Muscle of leg (tissue), 16 donors: Measurements from ENCODE around the gene DGKK. TPM values are rescaled to one million over a fixed set of nuclear protein-coding genes. Genes with fewer than 3 reads are reported as not detected.

Source experiments
- DNase-seq: peaks from one replicate; pipeline ENCODE4 v3.0.0; 2013
- H3K27ac ChIP-seq: one replicate; pipeline ENCODE4 v1.5.1; 2013; ENCODE audit warnings: mild to moderate bottlenecking, low read length, control low read depth
- H3K27me3 ChIP-seq: one replicate; pipeline ENCODE4 v1.6.1; 2013; ENCODE audit warnings: low read length; ENCODE audit not compliant: control insufficient read depth, insufficient read depth
- H3K36me3 ChIP-seq: one replicate; pipeline ENCODE4 v1.6.1; 2013; ENCODE audit warnings: low read length; ENCODE audit not compliant: control insufficient read depth, insufficient read depth
- H3K4me1 ChIP-seq: one replicate; pipeline ENCODE4 v1.6.1; 2013; ENCODE audit warnings: low read length; ENCODE audit not compliant: control insufficient read depth, insufficient read depth
- H3K4me3 ChIP-seq: one replicate; pipeline ENCODE4 v1.5.1; 2013; ENCODE audit warnings: low read length, control low read depth
- H3K9me3 ChIP-seq: replicated peaks from 2 replicates; pipeline ENCODE4 v1.6.1; 2013; ENCODE audit warnings: low read depth, low read length; ENCODE audit not compliant: control insufficient read depth
- WGBS: methylation state at CpG from one replicate; pipeline ENCODE4 v1.1.5; 2013; ENCODE audit warnings: missing lambda C conversion rate; ENCODE audit not compliant: insufficient coverage; 5-methylcytosine and 5-hydroxymethylcytosine counted together
- long read RNA-seq, 11 donors: transcript quantifications; one replicate each; lab custom pipeline, GENCODE V29; 2026
- polyA plus RNA-seq, 8 donors: library from polyadenylated mRNA; unstranded; fragments of 120-200 nt; gene quantifications; one replicate each; pipeline versions ENCODE4 v1.2.1 to v1.2.3, GENCODE V29; 2013; ENCODE audit warnings: inconsistent platforms in 1 of 8, low replicate concordance in 1 of 8; ENCODE audit not compliant: insufficient read length in 8 of 8, insufficient read depth in 1 of 8
- total RNA-seq: library from RNA; stranded (reverse); fragments of 120-200 nt; gene quantifications from one replicate; pipeline ENCODE4 v1.2.4, GENCODE V29; 2013

DGKK gene, protein sequence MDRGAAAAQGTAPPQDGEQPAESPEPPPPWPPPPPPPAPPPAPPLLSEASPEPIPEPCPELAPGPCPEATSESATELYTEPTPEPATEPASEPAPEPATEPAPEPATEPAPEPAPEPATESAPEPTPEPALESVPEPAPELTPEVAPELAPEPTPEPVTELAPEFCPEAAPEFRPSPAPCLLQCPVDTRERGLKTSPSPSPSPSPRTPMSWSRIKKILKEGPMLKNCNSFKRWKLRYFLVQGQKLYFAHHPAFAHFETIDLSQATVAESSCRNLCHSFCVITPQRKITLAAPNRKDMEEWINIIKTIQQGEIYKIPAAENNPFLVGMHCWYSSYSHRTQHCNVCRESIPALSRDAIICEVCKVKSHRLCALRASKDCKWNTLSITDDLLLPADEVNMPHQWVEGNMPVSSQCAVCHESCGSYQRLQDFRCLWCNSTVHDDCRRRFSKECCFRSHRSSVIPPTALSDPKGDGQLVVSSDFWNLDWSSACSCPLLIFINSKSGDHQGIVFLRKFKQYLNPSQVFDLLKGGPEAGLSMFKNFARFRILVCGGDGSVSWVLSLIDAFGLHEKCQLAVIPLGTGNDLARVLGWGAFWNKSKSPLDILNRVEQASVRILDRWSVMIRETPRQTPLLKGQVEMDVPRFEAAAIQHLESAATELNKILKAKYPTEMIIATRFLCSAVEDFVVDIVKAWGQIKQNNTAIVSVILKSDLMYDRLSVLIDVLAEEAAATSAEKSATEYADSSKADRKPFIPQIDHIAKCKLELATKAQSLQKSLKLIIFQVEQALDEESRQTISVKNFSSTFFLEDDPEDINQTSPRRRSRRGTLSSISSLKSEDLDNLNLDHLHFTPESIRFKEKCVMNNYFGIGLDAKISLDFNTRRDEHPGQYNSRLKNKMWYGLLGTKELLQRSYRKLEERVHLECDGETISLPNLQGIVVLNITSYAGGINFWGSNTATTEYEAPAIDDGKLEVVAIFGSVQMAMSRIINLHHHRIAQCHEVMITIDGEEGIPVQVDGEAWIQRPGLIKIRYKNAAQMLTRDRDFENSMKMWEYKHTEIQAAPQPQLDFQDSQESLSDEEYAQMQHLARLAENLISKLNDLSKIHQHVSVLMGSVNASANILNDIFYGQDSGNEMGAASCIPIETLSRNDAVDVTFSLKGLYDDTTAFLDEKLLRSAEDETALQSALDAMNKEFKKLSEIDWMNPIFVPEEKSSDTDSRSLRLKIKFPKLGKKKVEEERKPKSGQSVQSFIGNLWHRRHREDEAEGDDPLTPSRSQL
- not detected for total RNA-seq
- under 1 TPM in 2 of 8 donors, not detected in 6; 0.01 to 0.03 TPM for polyA plus RNA-seq
- long read RNA-seq, donor 1: 0 reads
- long read RNA-seq, donor 2: 0 reads
- long read RNA-seq, donor 3: 0 reads
- long read RNA-seq, donor 4: 0 reads
- long read RNA-seq, donor 5: 0 reads
- long read RNA-seq, donor 6: 0 reads
- long read RNA-seq, donor 7: 0 reads
- long read RNA-seq, donor 8: 0 reads
- long read RNA-seq, donor 9: 0 reads
- long read RNA-seq, donor 10: 0 reads
- long read RNA-seq, donor 11: 0 reads

DNA sequence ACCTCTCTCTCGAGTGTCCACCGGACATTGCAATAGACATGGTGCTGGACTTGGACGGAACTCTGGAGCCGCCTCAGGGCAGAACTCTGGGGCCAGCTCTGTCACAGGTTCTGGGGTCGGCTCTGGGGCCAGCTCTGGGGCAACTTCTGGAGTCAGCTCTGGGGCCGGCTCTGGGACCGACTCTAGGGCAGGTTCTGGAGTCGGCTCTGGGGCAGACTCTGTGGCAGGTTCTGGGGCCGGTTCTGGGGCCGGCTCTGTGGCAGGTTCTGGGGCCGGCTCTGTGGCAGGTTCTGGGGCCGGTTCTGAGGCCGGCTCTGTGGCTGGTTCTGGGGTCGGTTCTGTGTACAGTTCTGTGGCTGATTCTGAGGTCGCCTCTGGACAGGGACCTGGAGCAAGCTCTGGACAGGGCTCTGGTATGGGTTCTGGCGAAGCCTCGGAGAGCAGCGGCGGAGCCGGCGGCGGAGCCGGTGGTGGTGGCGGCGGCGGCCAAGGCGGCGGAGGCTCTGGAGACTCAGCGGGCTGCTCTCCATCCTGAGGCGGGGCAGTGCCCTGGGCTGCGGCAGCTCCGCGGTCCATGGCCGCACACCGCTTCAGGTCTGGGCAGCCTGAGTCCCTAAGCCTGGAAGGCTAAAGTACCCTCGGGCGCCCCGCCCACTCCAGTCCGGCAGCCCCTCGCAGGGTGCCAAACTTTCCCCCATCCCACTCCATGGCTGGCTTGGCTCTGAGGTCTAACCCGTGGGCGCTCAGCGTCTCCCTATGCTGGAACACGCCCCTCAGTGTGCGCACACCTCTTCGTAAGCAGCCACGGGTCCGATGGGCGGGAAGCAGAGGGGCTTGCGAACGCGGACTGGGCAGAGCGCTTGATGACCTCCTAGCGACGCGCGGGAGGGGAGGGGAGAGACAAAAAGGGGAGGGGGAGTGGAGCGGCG, at the start of gene DGKK:
Gene DGKK, minus strand, starts transcription at position 723 of the 929 bp plus-strand sequence. Its CDS starts 147 bp downstream, at position 576.
- Histone ChIP-seq H3K4me3 (peak within 1 kb of the TSS; percentile 5), H3K27me3 (peaks cover 68% of the 10 kb centered on the region), H3K36me3 (no peaks in the 10 kb centered on the region), H3K27ac (no peak within 1 kb of the TSS), H3K4me1 (peaks cover 13% of the 10 kb centered on the region), H3K9me3 (no peaks in the 10 kb centered on the region)
- peak; percentile 22 for DNase-seq
- WGBS: 32% methylated on average over 58 of the region's 59 CpGs

DNA sequence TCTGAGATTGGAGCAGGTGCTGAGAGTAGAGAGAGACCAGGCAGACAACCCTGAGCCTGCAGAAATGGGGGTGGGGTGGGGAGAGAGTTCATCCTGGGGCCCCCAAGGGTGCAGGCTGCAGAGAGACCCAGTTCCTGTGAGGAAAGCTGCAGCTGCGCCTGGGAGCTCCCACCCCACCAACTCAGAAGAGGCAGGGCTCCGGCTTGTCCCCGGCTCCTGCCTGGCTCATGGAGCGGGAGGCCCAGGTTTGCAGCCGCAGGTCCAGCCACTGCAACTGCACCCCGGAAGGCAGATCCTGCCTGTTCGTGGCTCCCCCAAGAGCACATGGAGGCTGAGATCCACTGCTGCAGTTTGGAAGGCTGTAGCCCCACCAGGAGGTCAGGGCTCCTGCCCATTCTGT, 44.2 kb upstream of the DGKK start:
- peaks cover 2% of the 10 kb centered on the region for H3K9me3 ChIP-seq
- WGBS: 84% methylated on average over 7 of the region's 7 CpGs
- peaks cover 8% of the 10 kb centered on the region for H3K27me3 ChIP-seq
- H3K4me3 ChIP-seq: no peak overlapping the region
- no peaks in the 10 kb centered on the region for H3K4me1 ChIP-seq
- H3K36me3 ChIP-seq: no peaks in the 10 kb centered on the region
- no peak overlapping the region for H3K27ac ChIP-seq
- DNase-seq: no peak

DNA sequence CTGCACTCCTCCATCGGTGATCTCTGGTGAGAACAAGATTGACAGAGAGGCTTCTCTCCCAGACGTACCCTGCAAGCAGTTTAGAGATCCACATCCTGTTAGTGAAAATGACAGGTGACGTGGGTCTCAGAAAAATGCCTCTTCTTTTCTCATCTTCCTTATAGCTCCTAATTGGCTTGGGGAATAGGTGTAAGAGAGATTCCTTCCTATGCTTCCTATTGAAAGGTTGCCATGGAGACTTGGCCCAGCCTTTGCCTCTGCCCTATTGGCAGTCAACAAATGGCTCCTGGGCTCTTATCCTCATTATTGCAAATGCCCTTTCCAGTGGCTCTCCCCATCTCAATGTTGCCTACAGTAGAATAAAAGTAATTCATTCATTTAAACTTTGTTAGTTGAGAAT, 26.5 kb upstream of the DGKK start:
- 63% methylated on average over 1 of the region's 3 CpGs for WGBS
- peaks cover 22% of the 10 kb centered on the region for H3K27me3 ChIP-seq
- H3K9me3 ChIP-seq: no peaks in the 10 kb centered on the region
- no peaks in the 10 kb centered on the region for H3K36me3 ChIP-seq
- H3K27ac ChIP-seq: no peak overlapping the region
- DNase-seq: no peak
- H3K4me1 ChIP-seq: no peaks in the 10 kb centered on the region
- no peak overlapping the region for H3K4me3 ChIP-seq

DNA sequence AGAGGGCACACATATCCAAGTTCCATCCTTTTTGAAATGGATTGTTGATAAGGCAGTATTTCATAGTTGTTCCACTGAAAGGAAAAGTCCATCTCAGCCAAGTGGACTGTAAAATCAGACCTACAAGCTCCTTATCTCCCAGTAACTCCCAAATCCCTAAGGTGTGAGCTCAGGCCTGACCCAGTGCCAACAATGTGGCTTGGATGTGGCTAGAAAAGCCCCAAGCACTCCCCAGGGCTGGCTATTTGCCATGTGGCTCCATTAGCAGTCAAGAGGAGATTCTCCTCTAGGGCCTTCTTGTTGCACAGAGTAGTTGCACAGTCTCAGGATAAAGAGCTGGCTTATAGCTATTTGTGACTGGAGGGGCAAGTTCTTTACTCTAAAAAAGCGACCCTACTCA, 25.0 kb upstream of the DGKK start:
- peak; percentile 10 for DNase-seq
- WGBS: no CpG with 5 or more reads among the region's 1 CpG
- H3K27me3 ChIP-seq: peaks cover 22% of the 10 kb centered on the region

DNA sequence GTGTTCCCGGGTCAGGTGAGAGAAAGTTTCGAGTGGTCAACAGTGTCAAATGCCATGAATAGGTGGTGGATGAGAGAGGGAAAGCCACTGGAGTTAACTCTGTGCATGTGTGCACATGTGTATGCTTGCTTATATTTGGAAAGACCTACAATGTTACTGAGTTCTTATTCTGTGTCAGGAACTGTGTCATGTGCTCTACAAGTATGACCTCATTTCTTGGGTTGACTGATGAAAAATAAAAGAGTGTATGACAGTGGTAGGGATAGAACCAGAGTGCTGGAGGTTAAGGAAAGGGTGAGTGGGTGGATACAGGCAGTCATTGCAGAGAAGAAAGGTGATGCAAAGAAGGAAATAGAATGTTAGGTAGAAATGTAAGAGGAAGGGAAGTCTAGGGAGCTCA, 22.1 kb upstream of the DGKK start:
- H3K4me1 ChIP-seq: no peaks in the 10 kb centered on the region
- no peak for DNase-seq
- no peaks in the 10 kb centered on the region for H3K9me3 ChIP-seq
- no peak overlapping the region for H3K4me3 ChIP-seq
- peaks cover 18% of the 10 kb centered on the region for H3K27me3 ChIP-seq
- 61% methylated on average over 2 of the region's 2 CpGs for WGBS
- no peak overlapping the region for H3K27ac ChIP-seq
- no peaks in the 10 kb centered on the region for H3K36me3 ChIP-seq

More for the DNA sequence above, 25.0 kb upstream of the DGKK start:
- H3K4me1 ChIP-seq: no peaks in the 10 kb centered on the region
- H3K27ac ChIP-seq: no peak overlapping the region
- no peaks in the 10 kb centered on the region for H3K36me3 ChIP-seq
- H3K4me3 ChIP-seq: no peak overlapping the region
- H3K9me3 ChIP-seq: no peaks in the 10 kb centered on the region

DNA sequence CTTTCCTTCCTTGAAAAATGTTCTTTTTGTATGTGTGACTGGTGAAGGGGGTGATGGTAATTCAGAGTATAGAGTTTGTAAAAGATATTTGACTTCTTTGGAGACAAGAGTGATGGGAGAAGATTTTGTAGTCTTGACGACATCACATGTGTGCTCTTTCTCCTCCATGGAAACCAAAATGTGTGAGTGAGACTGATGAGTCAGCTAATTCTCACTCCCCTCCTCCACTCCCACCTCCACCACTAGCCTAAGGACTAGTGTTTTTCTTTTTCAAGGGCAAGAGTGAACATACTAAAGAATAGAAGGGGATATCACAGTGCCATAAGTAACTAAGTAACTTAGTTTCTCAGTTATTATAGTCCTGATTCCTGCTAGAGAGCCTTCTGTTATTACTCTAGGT, 14.0 kb upstream of the DGKK start:
- DNase-seq: no peak
- Histone ChIP-seq H3K27me3 (peaks cover 16% of the 10 kb centered on the region), H3K4me3 (no peak overlapping the region), H3K27ac (no peak overlapping the region), H3K4me1 (no peaks in the 10 kb centered on the region), H3K36me3 (no peaks in the 10 kb centered on the region), H3K9me3 (no peaks in the 10 kb centered on the region)
- no CpG with 5 or more reads among the region's 1 CpG for WGBS

DNA sequence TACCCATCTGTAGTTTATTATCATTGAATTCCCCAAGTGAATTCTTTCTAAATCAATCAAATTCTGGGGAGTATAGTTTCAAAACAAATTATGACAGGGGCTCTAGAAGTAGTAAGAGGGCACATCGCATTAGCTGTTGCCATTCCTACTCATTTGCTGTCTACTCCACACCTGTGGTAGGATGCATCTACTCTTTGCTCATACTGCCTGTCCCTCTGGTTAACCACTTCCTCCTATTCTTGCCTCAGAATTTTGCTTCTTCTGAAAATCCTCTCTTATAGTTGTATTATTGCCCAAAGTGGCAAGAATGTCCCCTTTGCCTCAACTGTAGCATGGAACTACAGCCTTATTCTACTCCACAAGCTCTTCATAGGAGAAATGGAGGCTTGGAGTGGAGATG, 12.7 kb upstream of the DGKK start:
- no peak overlapping the region for H3K4me3 ChIP-seq
- peaks cover 16% of the 10 kb centered on the region for H3K27me3 ChIP-seq
- no peaks in the 10 kb centered on the region for H3K4me1 ChIP-seq
- H3K27ac ChIP-seq: no peak overlapping the region
- DNase-seq: no peak
- no peaks in the 10 kb centered on the region for H3K36me3 ChIP-seq
- WGBS: 83% methylated on average over 1 of the region's 1 CpG
- no peaks in the 10 kb centered on the region for H3K9me3 ChIP-seq

DNA sequence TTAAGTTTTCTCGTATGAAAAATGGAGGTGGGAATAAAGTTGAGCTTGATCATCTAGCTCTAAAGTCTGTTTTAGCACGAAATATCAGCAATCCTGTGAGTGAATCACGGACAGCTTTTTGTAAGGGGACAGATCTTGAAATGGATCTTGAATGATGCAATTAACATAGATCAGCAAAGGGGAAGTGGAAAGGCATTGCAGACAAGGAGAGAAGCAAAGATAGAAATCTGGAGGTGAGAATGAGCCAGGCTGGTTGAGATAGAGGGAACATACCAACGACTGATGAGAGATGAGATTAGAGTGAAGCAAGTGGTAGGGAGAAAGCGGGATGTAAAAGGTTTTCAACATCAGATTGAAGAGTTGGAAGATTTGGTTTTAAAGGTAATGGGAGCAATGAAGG, 4.6 kb upstream of the DGKK start:
- Histone ChIP-seq H3K9me3 (no peaks in the 10 kb centered on the region), H3K4me3 (no peak overlapping the region), H3K27ac (no peak overlapping the region), H3K4me1 (peaks cover 7% of the 10 kb centered on the region), H3K36me3 (no peaks in the 10 kb centered on the region), H3K27me3 (peaks cover 44% of the 10 kb centered on the region)
- DNase-seq: no peak
- WGBS: 39% methylated on average over 4 of the region's 5 CpGs

DNA sequence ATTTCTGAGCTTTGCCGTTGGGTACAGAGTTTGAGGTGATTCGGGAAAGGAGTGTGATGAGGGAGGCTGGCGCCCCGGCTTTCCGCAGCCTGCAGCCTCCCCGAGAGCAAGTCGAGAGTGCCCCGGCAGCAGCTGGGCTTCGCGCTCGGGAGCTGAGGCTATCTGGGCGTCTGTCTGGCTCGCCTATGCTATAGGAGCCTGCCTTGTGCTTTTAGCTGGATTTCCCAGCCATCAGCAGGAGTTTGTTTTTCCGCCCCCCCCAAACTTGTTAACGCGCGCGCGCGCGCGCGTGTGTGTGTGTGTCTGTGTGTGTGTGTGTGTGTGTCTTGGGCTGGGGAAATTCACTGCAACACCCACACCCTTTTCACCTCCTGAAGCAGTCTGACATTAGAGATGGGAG, 765 bp upstream of the DGKK start:
- Histone ChIP-seq H3K27ac (no peak overlapping the region), H3K4me1 (peaks cover 13% of the 10 kb centered on the region), H3K4me3 (no peak overlapping the region), H3K36me3 (no peaks in the 10 kb centered on the region), H3K9me3 (no peaks in the 10 kb centered on the region), H3K27me3 (peaks cover 66% of the 10 kb centered on the region)
- WGBS: 25% methylated on average over 13 of the region's 23 CpGs
- peak; percentile 4 for DNase-seq
